GM23338 (cell line): ENCODE measurements around the gene EIF4G3. TPM values are rescaled to one million over a fixed set of nuclear protein-coding genes. Genes with fewer than 3 reads are reported as not detected.

Experiments used
- ATAC-seq: fragments of 200-7000 bp; cut with Tn5 transposase; 3 replicates; pipeline ENCODE4 v1.9.1; 2020
- DNase-seq: peaks from one replicate; pipeline ENCODE4 v3.0.0-alpha.2; 2015; ENCODE audit warnings: low spot score
- H2AFZ ChIP-seq: fragments of 200-600 bp; sonication (generic); 2 replicates; pipeline ENCODE4 v1.8.0; 2016; ENCODE audit warnings: antibody characterized with exemption, mild to moderate bottlenecking, moderate library complexity
- H3F3A ChIP-seq: fragments of 200-600 bp; sonication (generic); replicated peaks from 2 replicates; pipeline ENCODE4 v1.8.0; 2017; ENCODE audit warnings: antibody characterized with exemption, mixed run types, low read depth
- H3K27ac ChIP-seq: fragments of 200-600 bp; sonication (generic); 2 replicates; pipeline ENCODE4 v1.6.1; 2016; ENCODE audit warnings: low read depth
- H3K27me3 ChIP-seq: fragments of 200-600 bp; sonication (generic); 2 replicates; pipeline ENCODE4 v1.8.0; 2016; ENCODE audit warnings: mild to moderate bottlenecking, mixed run types, moderate library complexity; ENCODE audit not compliant: insufficient read depth
- H3K36me3 ChIP-seq: fragments of 200-600 bp; sonication (generic); 2 replicates; pipeline ENCODE4 v1.8.0; 2016; ENCODE audit warnings: mild to moderate bottlenecking; ENCODE audit not compliant: insufficient read depth
- H3K4me1 ChIP-seq: fragments of 200-600 bp; sonication (generic); 2 replicates; pipeline ENCODE4 v1.8.0; 2016; ENCODE audit warnings: mild to moderate bottlenecking, moderate library complexity; ENCODE audit not compliant: insufficient read depth
- H3K4me2 ChIP-seq: fragments of 200-600 bp; sonication (generic); 2 replicates; pipeline ENCODE4 v1.7.1; 2017; ENCODE audit warnings: mixed run types
- H3K4me3 ChIP-seq: fragments of 200-600 bp; sonication (generic); 2 replicates; pipeline ENCODE4 v1.6.1; 2016; ENCODE audit warnings: mixed run types
- H3K79me2 ChIP-seq: fragments of 200-600 bp; sonication (generic); replicated peaks from 2 replicates; pipeline ENCODE4 v1.8.0; 2017; ENCODE audit warnings: mild to moderate bottlenecking; ENCODE audit not compliant: insufficient read depth
- H3K9me2 ChIP-seq: fragments of 200-600 bp; sonication (generic); 2 replicates; pipeline ENCODE4 v1.8.0; 2017; ENCODE audit not compliant: insufficient read depth
- H4K20me1 ChIP-seq: fragments of 200-600 bp; sonication (generic); replicated peaks from 2 replicates; pipeline ENCODE4 v1.8.0; 2017; ENCODE audit warnings: mild to moderate bottlenecking; ENCODE audit not compliant: insufficient read depth
- H3K27ac Mint-ChIP-seq: 2 replicates; pipeline ENCODE4 v1.8.0; 2020; ENCODE audit warnings: inconsistent platforms, mild to moderate bottlenecking, moderate library complexity, mixed read lengths
- H3K27me3 Mint-ChIP-seq: 3 replicates; pipeline ENCODE4 v1.8.0; 2022; ENCODE audit warnings: low read depth, mild to moderate bottlenecking, moderate library complexity, mixed read lengths, inconsistent platforms; ENCODE audit not compliant: insufficient read depth, poor library complexity
- H3K36me3 Mint-ChIP-seq: 3 replicates; pipeline ENCODE4 v1.8.0; 2021; ENCODE audit warnings: low read depth, mild to moderate bottlenecking, inconsistent platforms, moderate library complexity, mixed read lengths
- H3K4me1 Mint-ChIP-seq: 3 replicates; pipeline ENCODE4 v1.8.0; 2020; ENCODE audit warnings: mild to moderate bottlenecking, inconsistent platforms, mixed read lengths
- H3K4me3 Mint-ChIP-seq: 3 replicates; pipeline ENCODE4 v1.8.0; 2021; ENCODE audit warnings: moderate library complexity, mild to moderate bottlenecking, inconsistent platforms, mixed read lengths
- H3K9me3 Mint-ChIP-seq: 3 replicates; pipeline ENCODE4 v1.8.0; 2020; ENCODE audit warnings: moderate library complexity, mild to moderate bottlenecking, inconsistent platforms, mixed read lengths
- CREB1 ChIP-seq: fragments of 250-450 bp; sonication (Bioruptor Pico); IDR thresholded peaks from 2 replicates; pipeline ENCODE4 v1.5.0; 2020; ENCODE audit warnings: low read depth, mild to moderate bottlenecking, moderate library complexity
- EZH2 ChIP-seq: fragments of 200-600 bp; sonication (generic); IDR thresholded peaks from one replicate; pipeline ENCODE4 v1.8.0; 2017; ENCODE audit warnings: antibody characterized with exemption, mild to moderate bottlenecking, low read depth; ENCODE audit not compliant: unreplicated experiment
- EZH2phosphoT487 ChIP-seq: fragments of 200-600 bp; sonication (generic); IDR thresholded peaks from one replicate; pipeline ENCODE4 v1.8.1; 2018; ENCODE audit warnings: antibody characterized with exemption; ENCODE audit not compliant: unreplicated experiment
- JUNB ChIP-seq: IDR thresholded peaks from one replicate; pipeline ENCODE4 v1.6.1; 2016; ENCODE audit warnings: antibody characterized with exemption; ENCODE audit not compliant: unreplicated experiment
- NANOG ChIP-seq: IDR thresholded peaks from 2 replicates; pipeline ENCODE4 v1.6.1; 2016; ENCODE audit warnings: antibody characterized with exemption, borderline replicate concordance
- POLR2AphosphoS5 ChIP-seq: IDR thresholded peaks from 2 replicates; pipeline ENCODE4 v1.6.1; 2016; ENCODE audit warnings: antibody characterized with exemption, low read depth
- STAT1 ChIP-seq: IDR thresholded peaks from one replicate; pipeline ENCODE4 v1.6.1; 2016; ENCODE audit warnings: antibody characterized with exemption; ENCODE audit not compliant: unreplicated experiment
- ZNF114 ChIP-seq: fragments of 250-450 bp; sonication (Bioruptor Pico); IDR thresholded peaks from 2 replicates; pipeline ENCODE4 v1.5.0; 2020; ENCODE audit warnings: mild to moderate bottlenecking, moderate library complexity
- ZNF331 ChIP-seq: fragments of 250-450 bp; sonication (Bioruptor Pico); IDR thresholded peaks from 2 replicates; pipeline ENCODE4 v1.5.0; 2020; ENCODE audit warnings: low read depth, mild to moderate bottlenecking, moderate library complexity
- polyA plus RNA-seq: library from polyadenylated mRNA; unstranded; fragments of >200 nt; fragmentation: Nextera tagmentation; extraction: Ambion mirVana; gene quantifications from 2 replicates; pipeline ENCODE4 v1.2.1, GENCODE V29; 2016
- total RNA-seq: library from RNA; depleted of rRNA; stranded (reverse); fragments of >200 nt; shearing (Covaris generic); gene quantifications from 2 replicates; pipeline ENCODE4 v1.2.3, GENCODE V29; 2014
- TF ChIP-seq, protein P1 (sequence below): IDR thresholded peaks from one replicate; pipeline ENCODE4 v1.6.1; 2018; ENCODE audit warnings: antibody characterized with exemption; ENCODE audit not compliant: unreplicated experiment
- TF ChIP-seq, protein P2 (sequence below): IDR thresholded peaks from 2 replicates; pipeline ENCODE4 v1.6.1; 2016; ENCODE audit warnings: antibody characterized with exemption
- TF ChIP-seq, protein P3 (sequence below), 2 experiments: fragments of 200-600 bp in 1 of 2; sonication (generic) in 1 of 2; conservative IDR thresholded peaks; 2 replicates each; pipeline versions ENCODE4 v1.5.1 to v1.6.1; 2016 to 2017; ENCODE audit warnings: antibody characterized with exemption in 2 of 2, low read depth in 2 of 2, mild to moderate bottlenecking in 2 of 2, moderate library complexity in 1 of 2

EIF4G3 gene
- total and polyA plus RNA-seq, 2 experiments from 2014 or later = 37.9 to 68.1 TPM

DNA sequence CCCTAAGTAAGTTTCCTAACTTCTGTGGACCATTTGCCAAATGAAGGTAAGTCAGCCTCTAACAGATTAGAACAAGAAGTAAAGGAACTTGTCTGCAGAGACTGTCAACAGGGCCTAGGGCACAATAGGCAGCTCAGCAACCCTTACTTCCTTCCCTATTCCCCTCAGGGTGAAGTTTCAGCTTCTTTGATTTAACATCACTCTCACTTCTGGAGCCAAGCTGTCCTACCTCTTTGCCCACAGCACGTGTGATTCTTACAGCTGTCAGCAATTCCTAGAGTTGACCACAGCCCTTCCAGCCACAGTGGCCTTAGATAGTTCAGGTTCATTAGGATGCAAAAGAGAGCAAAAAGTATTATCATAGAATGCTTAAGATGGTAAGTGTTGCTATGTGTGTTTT is 7.6 kb upstream of the EIF4G3 start (continued):
- TF ChIP-seq, protein P1, sequence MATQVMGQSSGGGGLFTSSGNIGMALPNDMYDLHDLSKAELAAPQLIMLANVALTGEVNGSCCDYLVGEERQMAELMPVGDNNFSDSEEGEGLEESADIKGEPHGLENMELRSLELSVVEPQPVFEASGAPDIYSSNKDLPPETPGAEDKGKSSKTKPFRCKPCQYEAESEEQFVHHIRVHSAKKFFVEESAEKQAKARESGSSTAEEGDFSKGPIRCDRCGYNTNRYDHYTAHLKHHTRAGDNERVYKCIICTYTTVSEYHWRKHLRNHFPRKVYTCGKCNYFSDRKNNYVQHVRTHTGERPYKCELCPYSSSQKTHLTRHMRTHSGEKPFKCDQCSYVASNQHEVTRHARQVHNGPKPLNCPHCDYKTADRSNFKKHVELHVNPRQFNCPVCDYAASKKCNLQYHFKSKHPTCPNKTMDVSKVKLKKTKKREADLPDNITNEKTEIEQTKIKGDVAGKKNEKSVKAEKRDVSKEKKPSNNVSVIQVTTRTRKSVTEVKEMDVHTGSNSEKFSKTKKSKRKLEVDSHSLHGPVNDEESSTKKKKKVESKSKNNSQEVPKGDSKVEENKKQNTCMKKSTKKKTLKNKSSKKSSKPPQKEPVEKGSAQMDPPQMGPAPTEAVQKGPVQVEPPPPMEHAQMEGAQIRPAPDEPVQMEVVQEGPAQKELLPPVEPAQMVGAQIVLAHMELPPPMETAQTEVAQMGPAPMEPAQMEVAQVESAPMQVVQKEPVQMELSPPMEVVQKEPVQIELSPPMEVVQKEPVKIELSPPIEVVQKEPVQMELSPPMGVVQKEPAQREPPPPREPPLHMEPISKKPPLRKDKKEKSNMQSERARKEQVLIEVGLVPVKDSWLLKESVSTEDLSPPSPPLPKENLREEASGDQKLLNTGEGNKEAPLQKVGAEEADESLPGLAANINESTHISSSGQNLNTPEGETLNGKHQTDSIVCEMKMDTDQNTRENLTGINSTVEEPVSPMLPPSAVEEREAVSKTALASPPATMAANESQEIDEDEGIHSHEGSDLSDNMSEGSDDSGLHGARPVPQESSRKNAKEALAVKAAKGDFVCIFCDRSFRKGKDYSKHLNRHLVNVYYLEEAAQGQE = no peak
- TF ChIP-seq NANOG = no peak

DNA sequence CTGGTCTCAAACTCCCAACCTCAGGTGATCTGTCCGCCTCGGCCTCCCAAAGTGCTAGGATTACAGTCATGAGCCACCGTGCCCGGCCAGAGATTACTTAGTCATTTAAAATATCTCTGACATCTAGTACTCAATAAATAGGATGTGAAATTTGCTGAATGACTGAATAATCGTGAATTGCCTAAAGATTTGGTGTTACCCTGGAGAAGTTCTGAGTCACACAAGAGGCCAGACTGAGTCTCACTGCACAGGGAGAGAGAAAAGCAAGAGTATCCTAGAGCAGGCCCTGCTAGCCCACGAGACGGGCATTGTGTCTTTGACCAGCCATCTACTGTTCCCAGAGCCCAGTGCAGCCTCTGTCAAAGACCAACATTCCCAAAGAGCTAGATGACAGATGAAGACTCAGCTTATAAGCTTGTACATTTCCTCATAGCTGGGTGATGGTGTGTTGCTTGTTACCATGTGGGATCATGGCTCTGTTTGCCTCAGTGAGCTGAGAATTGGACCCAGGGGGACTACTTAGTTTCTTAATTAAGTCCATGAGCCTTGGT is 5.6 kb upstream of the EIF4G3 start:
- H3K4me1 Mint-ChIP-seq = no peaks in the 10 kb centered on the region
- H3K36me3 Mint-ChIP-seq = no peaks in the 10 kb centered on the region
- no peaks in the 10 kb centered on the region for H3K79me2 ChIP-seq
- DNase-seq = no peak
- H3K36me3 ChIP-seq = no peaks in the 10 kb centered on the region
- H3K4me1 ChIP-seq = no peaks in the 10 kb centered on the region
- H3K4me3 ChIP-seq = no peak overlapping the region
- H3K4me3 Mint-ChIP-seq = no peak overlapping the region
- H3K4me2 ChIP-seq = no peak overlapping the region
- H4K20me1 ChIP-seq = peaks cover 6% of the 10 kb centered on the region; the same call in 1 of the 2 replicates
- peaks cover 46% of the 10 kb centered on the region for H3K27me3 Mint-ChIP-seq
- H3K27ac Mint-ChIP-seq = no peak overlapping the region
- no peaks in the 10 kb centered on the region for H3K9me2 ChIP-seq
- 0 out of 2 replicates have a peak, but pooled peaks cover 3% of the 10 kb centered on the region for H3F3A ChIP-seq
- no peaks in the 10 kb centered on the region for H3K9me3 Mint-ChIP-seq
- no peak overlapping the region for H2AFZ ChIP-seq
- H3K27ac ChIP-seq = no peak overlapping the region
- no peak for ATAC-seq
- peaks cover 75% of the 10 kb centered on the region for H3K27me3 ChIP-seq
- TF ChIP-seq EZH2phosphoT487 (no peak), EZH2 (no peak), CREB1 (CRISPR knock-in tag) (no peak), JUNB (no peak), NANOG (no peak), ZNF114 (CRISPR knock-in tag) (no peak), POLR2AphosphoS5 (no peak), STAT1 (no peak), ZNF331 (no peak)
- TF ChIP-seq, protein P1 = no peak
- TF ChIP-seq, protein P2, sequence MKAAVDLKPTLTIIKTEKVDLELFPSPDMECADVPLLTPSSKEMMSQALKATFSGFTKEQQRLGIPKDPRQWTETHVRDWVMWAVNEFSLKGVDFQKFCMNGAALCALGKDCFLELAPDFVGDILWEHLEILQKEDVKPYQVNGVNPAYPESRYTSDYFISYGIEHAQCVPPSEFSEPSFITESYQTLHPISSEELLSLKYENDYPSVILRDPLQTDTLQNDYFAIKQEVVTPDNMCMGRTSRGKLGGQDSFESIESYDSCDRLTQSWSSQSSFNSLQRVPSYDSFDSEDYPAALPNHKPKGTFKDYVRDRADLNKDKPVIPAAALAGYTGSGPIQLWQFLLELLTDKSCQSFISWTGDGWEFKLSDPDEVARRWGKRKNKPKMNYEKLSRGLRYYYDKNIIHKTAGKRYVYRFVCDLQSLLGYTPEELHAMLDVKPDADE = no peak
- TF ChIP-seq, protein P3, sequence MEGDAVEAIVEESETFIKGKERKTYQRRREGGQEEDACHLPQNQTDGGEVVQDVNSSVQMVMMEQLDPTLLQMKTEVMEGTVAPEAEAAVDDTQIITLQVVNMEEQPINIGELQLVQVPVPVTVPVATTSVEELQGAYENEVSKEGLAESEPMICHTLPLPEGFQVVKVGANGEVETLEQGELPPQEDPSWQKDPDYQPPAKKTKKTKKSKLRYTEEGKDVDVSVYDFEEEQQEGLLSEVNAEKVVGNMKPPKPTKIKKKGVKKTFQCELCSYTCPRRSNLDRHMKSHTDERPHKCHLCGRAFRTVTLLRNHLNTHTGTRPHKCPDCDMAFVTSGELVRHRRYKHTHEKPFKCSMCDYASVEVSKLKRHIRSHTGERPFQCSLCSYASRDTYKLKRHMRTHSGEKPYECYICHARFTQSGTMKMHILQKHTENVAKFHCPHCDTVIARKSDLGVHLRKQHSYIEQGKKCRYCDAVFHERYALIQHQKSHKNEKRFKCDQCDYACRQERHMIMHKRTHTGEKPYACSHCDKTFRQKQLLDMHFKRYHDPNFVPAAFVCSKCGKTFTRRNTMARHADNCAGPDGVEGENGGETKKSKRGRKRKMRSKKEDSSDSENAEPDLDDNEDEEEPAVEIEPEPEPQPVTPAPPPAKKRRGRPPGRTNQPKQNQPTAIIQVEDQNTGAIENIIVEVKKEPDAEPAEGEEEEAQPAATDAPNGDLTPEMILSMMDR (conservative IDR thresholded peaks at IDR 0.05; ENCODE audit: low read depth in 2 of 2) = no peak
